ENCODE results near the gene ITGA11.

Gene ITGA11

GRCh38 chr15:68321229-68321628 is 110.7 kb downstream of the ITGA11 start:
- DNase-seq: no peak
- TF ChIP-seq CTCF (IDR thresholded peaks at IDR 0.05; ENCODE audit: low read depth, low read length, missing control alignments): no peak
- Histone ChIP-seq H3K4me3 (ENCODE audit: low read depth, low read length) (no peak overlapping the region), H3K27ac (no peak overlapping the region), H3K36me3 (replicated peaks) (peaks cover 86% of the 10 kb centered on the region), H3K27me3 (replicated peaks) (no peaks in the 10 kb centered on the region)
- in situ Hi-C loops (cut with HindIII; ENCODE audit: low pct_ligation_motif_present, low sequenced_read_pairs): no loop called here

GRCh38 chr15:68319997-68320396 is 112.0 kb downstream of the ITGA11 start:
- in situ Hi-C loops (cut with HindIII; ENCODE audit: low pct_ligation_motif_present, low sequenced_read_pairs): no loop called here
- Histone ChIP-seq H3K36me3 (replicated peaks) (peaks cover 81% of the 10 kb centered on the region), H3K4me3 (ENCODE audit: low read depth, low read length) (no peak overlapping the region), H3K27me3 (replicated peaks) (no peaks in the 10 kb centered on the region), H3K27ac (no peak overlapping the region)
- no peak for DNase-seq
- TF ChIP-seq CTCF (IDR thresholded peaks at IDR 0.05; ENCODE audit: low read depth, low read length, missing control alignments): no peak

- in situ Hi-C loops (cut with HindIII; ENCODE audit: low pct_ligation_motif_present, low sequenced_read_pairs): no loop called here
- Histone ChIP-seq H3K36me3 (replicated peaks) (peaks cover 79% of the 10 kb centered on the region), H3K27me3 (replicated peaks) (no peaks in the 10 kb centered on the region), H3K27ac (no peak overlapping the region), H3K4me3 (ENCODE audit: low read depth, low read length) (no peak overlapping the region)
- DNase-seq: no peak
- no peak for TF ChIP-seq CTCF (IDR thresholded peaks at IDR 0.05; ENCODE audit: low read depth, low read length, missing control alignments)
Observed at GRCh38 chr15:68318931-68319909, 112.7 kb downstream of the ITGA11 start.

- TF ChIP-seq CTCF (IDR thresholded peaks at IDR 0.05; ENCODE audit: low read depth, low read length, missing control alignments): no peak
- in situ Hi-C loops (cut with HindIII; ENCODE audit: low pct_ligation_motif_present, low sequenced_read_pairs): no loop called here
- Histone ChIP-seq H3K27ac (no peak overlapping the region), H3K27me3 (replicated peaks) (no peaks in the 10 kb centered on the region), H3K4me3 (ENCODE audit: low read depth, low read length) (no peak overlapping the region), H3K36me3 (replicated peaks) (peaks cover 73% of the 10 kb centered on the region)
- DNase-seq: no peak
Observed at GRCh38 chr15:68318008-68318835, 113.7 kb downstream of the ITGA11 start.

GRCh38 chr15:68317281-68318007 is 114.5 kb downstream of the ITGA11 start:
- H3K4me3 ChIP-seq (ENCODE audit: low read depth, low read length): no peak overlapping the region
- no peak for DNase-seq
- H3K36me3 ChIP-seq (replicated peaks): peaks cover 74% of the 10 kb centered on the region
- H3K27ac ChIP-seq: no peak overlapping the region
- TF ChIP-seq CTCF (IDR thresholded peaks at IDR 0.05; ENCODE audit: low read depth, low read length, missing control alignments): no peak
- in situ Hi-C loops (cut with HindIII; ENCODE audit: low pct_ligation_motif_present, low sequenced_read_pairs): no loop called here
- H3K27me3 ChIP-seq (replicated peaks): no peaks in the 10 kb centered on the region

Measured in brain microvascular endothelial cell (primary cell).